Tibial nerve (tissue), 4 donors: Measurements from ENCODE around the gene PAAF1. TPM values are rescaled to one million over a fixed set of nuclear protein-coding genes. Genes with fewer than 3 reads are reported as not detected.

Experiments used
- DNase-seq, 2 donors: peaks; one replicate each; pipeline ENCODE4 v3.0.0-alpha.2; 2019; ENCODE audit warnings: low spot score in 2 of 2
- H3K27ac ChIP-seq, 4 donors: fragments of 200-600 bp; sonication (generic) in 3 of 4; one replicate each; pipeline ENCODE4 v1.5.1; 2017 to 2019; ENCODE audit warnings: mild to moderate bottlenecking in 1 of 4
- H3K27me3 ChIP-seq, 2 donors: fragments of 200-600 bp; sonication (generic) in 1 of 2; one replicate each; pipeline versions ENCODE4 v1.5.1 to v1.6.0; 2017 to 2019
- H3K36me3 ChIP-seq, 3 donors: fragments of 200-600 bp; sonication (generic); one replicate each; pipeline ENCODE4 v1.5.1; 2018 to 2019
- H3K4me1 ChIP-seq, 4 donors: fragments of 200-600 bp; sonication (generic) in 3 of 4; one replicate each; pipeline ENCODE4 v1.5.1; 2017 to 2019
- H3K4me3 ChIP-seq, 4 donors: fragments of 200-600 bp; sonication (generic) in 3 of 4; one replicate each; pipeline ENCODE4 v1.5.1; 2017 to 2019; ENCODE audit warnings: mild to moderate bottlenecking in 1 of 4, moderate library complexity in 1 of 4
- H3K9me3 ChIP-seq, 4 donors: fragments of 200-600 bp; sonication (generic) in 3 of 4; one replicate each; pipeline ENCODE4 v1.5.1; 2017 to 2019
- EP300 ChIP-seq, 2 donors: sonication (generic); formaldehyde crosslinking; IDR thresholded peaks; one replicate each; pipeline ENCODE4 v1.6.1; 2017; ENCODE audit warnings: antibody characterized with exemption in 2 of 2, mild to moderate bottlenecking in 1 of 2
- POLR2A ChIP-seq, 2 donors: fragments of 450-650 bp; IDR thresholded peaks; one replicate each; pipeline ENCODE4 v1.6.1; 2017; ENCODE audit warnings: antibody characterized with exemption in 2 of 2, mild to moderate bottlenecking in 2 of 2, moderate library complexity in 2 of 2
- WGBS, 2 donors: methylation state at CpG; one replicate each; pipeline ENCODE4 v1.1.5; 2018; 5-methylcytosine and 5-hydroxymethylcytosine counted together
- total RNA-seq, 4 donors: library from RNA; depleted of rRNA; stranded (reverse); fragments of >200 nt; gene quantifications; one replicate each; pipeline ENCODE4 v1.1.0, GENCODE V29; 2016
- TF ChIP-seq, protein P1 (sequence below), 5 experiments: fragments of 200-600 bp in 3 of 5; fragments of 450-650 bp in 2 of 5; sonication (generic) in 3 of 5; IDR thresholded peaks; one replicate each; pipeline ENCODE4 v1.5.1; 2016 to 2019; ENCODE audit warnings: antibody characterized with exemption in 5 of 5, mild to moderate bottlenecking in 3 of 5, moderate library complexity in 2 of 5

PAAF1 gene
- total RNA-seq, 4 donors from 2014 or later = 24.9 to 39.1 (median 32.7) TPM

DNA sequence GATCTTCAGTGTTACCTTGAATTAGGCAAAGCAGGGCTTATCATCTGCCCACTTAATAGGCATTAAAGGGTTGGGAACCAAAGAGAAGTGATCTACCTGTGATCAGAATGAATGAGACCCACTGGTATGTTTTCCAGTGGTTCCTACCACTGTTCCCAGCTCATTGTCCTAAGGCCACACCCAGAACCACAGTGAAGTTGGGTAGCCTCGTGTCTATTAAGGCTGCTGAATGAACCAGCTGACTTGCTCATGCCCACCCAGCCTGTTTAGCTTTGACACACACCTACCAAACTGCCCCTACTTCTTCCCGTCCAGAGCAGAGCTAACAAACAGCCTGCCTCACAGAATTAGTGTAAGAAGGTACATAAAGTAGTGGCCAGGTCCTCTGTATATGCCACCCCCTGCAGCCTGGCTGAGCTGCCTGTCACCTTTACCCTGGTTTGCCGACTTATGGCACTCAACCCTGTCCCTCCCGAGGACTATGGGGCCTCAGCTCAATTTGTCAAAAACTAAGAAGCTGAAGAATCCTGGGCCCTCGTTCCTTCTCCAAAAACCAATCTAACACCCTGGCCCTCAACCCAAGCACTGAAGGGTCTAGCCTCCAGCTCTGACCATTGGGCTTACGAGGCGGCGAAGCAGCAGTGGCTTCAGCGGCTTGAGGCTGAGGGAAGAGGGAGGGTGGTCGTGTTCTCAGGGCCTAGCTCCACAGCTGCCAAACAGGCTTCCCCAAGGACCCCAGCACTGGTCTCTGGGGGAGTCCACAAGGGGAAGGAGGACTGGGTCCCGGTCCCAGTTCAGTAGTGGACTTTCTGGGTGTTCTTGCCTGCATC is 96.0 kb downstream of the PAAF1 start:
- H3K4me3 ChIP-seq = no peak overlapping the region
- H3K36me3 ChIP-seq = peaks cover 0 to 35% (median 10%) of the 10 kb centered on the region in 3 donors
- no peak for TF ChIP-seq POLR2A (IDR thresholded peaks at IDR 0.05)
- TF ChIP-seq, protein P1, sequence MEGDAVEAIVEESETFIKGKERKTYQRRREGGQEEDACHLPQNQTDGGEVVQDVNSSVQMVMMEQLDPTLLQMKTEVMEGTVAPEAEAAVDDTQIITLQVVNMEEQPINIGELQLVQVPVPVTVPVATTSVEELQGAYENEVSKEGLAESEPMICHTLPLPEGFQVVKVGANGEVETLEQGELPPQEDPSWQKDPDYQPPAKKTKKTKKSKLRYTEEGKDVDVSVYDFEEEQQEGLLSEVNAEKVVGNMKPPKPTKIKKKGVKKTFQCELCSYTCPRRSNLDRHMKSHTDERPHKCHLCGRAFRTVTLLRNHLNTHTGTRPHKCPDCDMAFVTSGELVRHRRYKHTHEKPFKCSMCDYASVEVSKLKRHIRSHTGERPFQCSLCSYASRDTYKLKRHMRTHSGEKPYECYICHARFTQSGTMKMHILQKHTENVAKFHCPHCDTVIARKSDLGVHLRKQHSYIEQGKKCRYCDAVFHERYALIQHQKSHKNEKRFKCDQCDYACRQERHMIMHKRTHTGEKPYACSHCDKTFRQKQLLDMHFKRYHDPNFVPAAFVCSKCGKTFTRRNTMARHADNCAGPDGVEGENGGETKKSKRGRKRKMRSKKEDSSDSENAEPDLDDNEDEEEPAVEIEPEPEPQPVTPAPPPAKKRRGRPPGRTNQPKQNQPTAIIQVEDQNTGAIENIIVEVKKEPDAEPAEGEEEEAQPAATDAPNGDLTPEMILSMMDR (IDR thresholded peaks at IDR 0.05) = no peak
- no peak for TF ChIP-seq EP300 (IDR thresholded peaks at IDR 0.05)
- H3K27me3 ChIP-seq = no peaks in the 10 kb centered on the region
- no peak for DNase-seq
- WGBS, 2 donors = 77 to 78% methylated on average over 11 of the region's 11 CpGs
- peak overlapping the region in 2 of 4 donors; percentile 27 to 73 for H3K27ac ChIP-seq
- no peaks in the 10 kb centered on the region for H3K9me3 ChIP-seq
- peaks cover 0 to 18% (median 10%) of the 10 kb centered on the region in 4 donors for H3K4me1 ChIP-seq

GRCh38 chr11:73974604-73975478 is 98.0 kb downstream of the PAAF1 start:
- peak overlapping the region in 2 of 4 donors; percentile 17 to 60 for H3K27ac ChIP-seq
- 80 to 84% methylated on average over 13 of the region's 13 CpGs for WGBS, 2 donors

DNA sequence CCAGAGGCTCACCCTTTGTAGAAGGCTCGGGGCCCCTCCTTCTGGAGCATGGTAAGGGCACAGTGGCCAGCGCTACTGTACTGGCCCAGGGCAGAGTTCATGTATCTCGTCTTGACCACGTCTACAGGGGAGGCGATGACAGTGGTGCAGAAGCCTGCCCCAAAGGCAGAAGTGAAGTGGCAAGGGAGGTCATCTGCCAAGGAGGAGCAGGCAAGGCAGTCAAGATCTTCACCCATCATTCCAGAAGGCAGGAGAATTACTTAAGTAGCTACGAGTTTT is 98.6 kb downstream of the PAAF1 start:
- WGBS, 2 donors = 72 to 79% methylated on average over 6 of the region's 6 CpGs
- peaks cover 0 to 48% (median 15%) of the 10 kb centered on the region in 3 donors for H3K36me3 ChIP-seq
- TF ChIP-seq EP300 (IDR thresholded peaks at IDR 0.05) (no peak), POLR2A (IDR thresholded peaks at IDR 0.05) (no peak)
- TF ChIP-seq, protein P1 (IDR thresholded peaks at IDR 0.05) = no peak
- H3K27me3 ChIP-seq = no peaks in the 10 kb centered on the region
- DNase-seq = no peak
- no peak overlapping the region for H3K27ac ChIP-seq
- peaks cover 0 to 25% (median 12%) of the 10 kb centered on the region in 4 donors for H3K4me1 ChIP-seq
- H3K4me3 ChIP-seq = no peak overlapping the region
- H3K9me3 ChIP-seq = no peaks in the 10 kb centered on the region

More at GRCh38 chr11:73974604-73975478, 98.0 kb downstream of the PAAF1 start:
- TF ChIP-seq POLR2A (IDR thresholded peaks at IDR 0.05) (no peak), EP300 (IDR thresholded peaks at IDR 0.05) (no peak)
- TF ChIP-seq, protein P1 (IDR thresholded peaks at IDR 0.05) = no peak
- Histone ChIP-seq H3K36me3 (peaks cover 0 to 48% (median 15%) of the 10 kb centered on the region in 3 donors), H3K4me3 (no peak overlapping the region), H3K9me3 (no peaks in the 10 kb centered on the region), H3K4me1 (peaks cover 0 to 24% (median 12%) of the 10 kb centered on the region in 4 donors), H3K27me3 (no peaks in the 10 kb centered on the region)
- DNase-seq = no peak

DNA sequence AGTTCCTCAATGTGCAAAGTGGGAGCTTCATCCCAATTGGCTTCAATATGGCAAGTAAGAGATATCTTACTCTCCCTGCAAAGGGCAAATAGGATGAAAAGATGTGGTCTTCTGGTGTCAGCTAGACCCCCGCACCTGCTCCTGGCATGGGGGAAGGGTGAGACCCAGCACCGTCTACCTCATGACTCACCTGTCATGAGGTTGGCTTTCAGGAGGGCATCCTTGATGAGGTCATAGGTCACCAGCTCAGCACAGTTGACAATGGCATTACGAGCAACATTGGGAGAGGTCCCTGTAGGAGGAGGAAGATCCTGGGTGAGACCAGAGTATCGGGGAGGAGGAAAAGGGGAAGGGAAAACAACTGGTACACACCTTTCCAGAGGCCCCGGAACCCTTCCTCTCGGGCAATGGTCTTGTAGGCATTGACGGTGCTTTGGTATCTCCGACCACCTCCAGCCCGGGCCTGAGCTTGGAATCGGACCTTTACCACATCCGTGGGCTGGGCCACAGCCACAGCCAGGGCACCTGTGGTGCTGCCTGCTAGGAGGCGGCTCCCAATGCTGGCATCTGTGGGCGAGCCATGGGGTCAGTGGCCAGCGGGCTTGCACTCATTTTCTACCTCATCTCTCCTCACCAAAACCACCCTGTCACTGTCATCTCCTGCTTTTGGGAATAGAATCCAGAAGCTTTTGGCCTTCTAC is 99.8 kb downstream of the PAAF1 start:
- H3K4me3 ChIP-seq = no peak overlapping the region
- no peaks in the 10 kb centered on the region for H3K27me3 ChIP-seq
- DNase-seq = no peak
- TF ChIP-seq EP300 (IDR thresholded peaks at IDR 0.05) (no peak), POLR2A (IDR thresholded peaks at IDR 0.05) (no peak)
- TF ChIP-seq, protein P1 (IDR thresholded peaks at IDR 0.05) = no peak
- H3K36me3 ChIP-seq = peaks cover 0 to 48% (median 15%) of the 10 kb centered on the region in 3 donors
- WGBS, 2 donors = 90 to 91% methylated on average over 14 of the region's 14 CpGs
- no peaks in the 10 kb centered on the region for H3K9me3 ChIP-seq
- H3K4me1 ChIP-seq = peaks cover 0 to 28% (median 13%) of the 10 kb centered on the region in 4 donors
- H3K27ac ChIP-seq = peak overlapping the region in 1 of 4 donors; percentile 3
